ENCODE measurements around the gene MPHOSPH9.

GRCh38 chr12:123238961-123239360 lies 6.0 kb upstream of the MPHOSPH9 start:
- TF ChIP-seq CTCF (conservative IDR thresholded peaks at IDR 0.05; ENCODE audit: low read depth, low read length) (no peak), FOS (IDR thresholded peaks at IDR 0.05; ENCODE audit: low read depth, low read length) (no peak), CHD1 (IDR thresholded peaks at IDR 0.05; ENCODE audit: low read depth, low read length) (no peak)

Measured in IMR-90 (cell line).